DOHH2 (cell line): Measurements from ENCODE around the gene CYP2S1.

Experiments
- CTCF ChIP-seq: fragments of 200-600 bp; sonication (generic); IDR thresholded peaks from one replicate; pipeline ENCODE4 v1.5.1; 2014; ENCODE audit warnings: antibody characterized with exemption, mild to moderate bottlenecking, low read depth, low read length; ENCODE audit not compliant: poor library complexity, severe bottlenecking
- EZH2phosphoT487 ChIP-seq: fragments of 200-600 bp; sonication (generic); IDR thresholded peaks from 2 replicates; pipeline ENCODE4 v1.6.1; 2017; ENCODE audit warnings: borderline replicate concordance, mild to moderate bottlenecking, antibody characterized with exemption, low read length, moderate library complexity, mixed read lengths

GRCh38 chr19:41193430-41194156 is 574 bp downstream of the CYP2S1 start:
- TF ChIP-seq CTCF: no peak
- TF ChIP-seq EZH2phosphoT487: no peak
